Measurements from ENCODE around the gene ERCC8. TPM values are rescaled to one million over a fixed set of nuclear protein-coding genes. Genes with fewer than 3 reads are reported as not detected.

The ERCC8 gene
- total RNA-seq, 4 donors from 2014 or later, result 5.0 to 29.1 (median 11.9) TPM

DNA sequence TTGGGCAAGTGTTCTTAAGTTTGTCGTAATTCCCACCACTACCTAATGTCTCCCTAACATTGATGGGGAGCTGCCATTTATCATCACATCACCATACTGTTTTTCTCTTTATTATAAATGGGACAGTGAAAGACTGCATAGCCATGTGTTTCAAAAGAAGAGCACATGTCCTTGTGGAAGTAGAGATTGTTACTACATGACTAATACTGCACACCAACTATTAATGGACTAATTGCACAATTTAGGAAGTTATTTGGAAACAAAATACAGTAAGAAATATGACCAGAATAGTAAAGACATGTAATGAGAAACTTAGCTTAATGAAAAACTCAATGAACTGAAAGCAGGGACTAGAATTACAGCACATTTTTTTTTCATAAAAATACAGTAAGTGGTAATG is 88.8 kb downstream of the ERCC8 start:
- DNase-seq (ENCODE audit: low spot score in 2 of 2), result no peak
- WGBS, 2 donors, result 89 to 91% methylated on average over 1 of the region's 1 CpG
- TF ChIP-seq POLR2A (IDR thresholded peaks at IDR 0.05), result no peak
- TF ChIP-seq, protein P1, sequence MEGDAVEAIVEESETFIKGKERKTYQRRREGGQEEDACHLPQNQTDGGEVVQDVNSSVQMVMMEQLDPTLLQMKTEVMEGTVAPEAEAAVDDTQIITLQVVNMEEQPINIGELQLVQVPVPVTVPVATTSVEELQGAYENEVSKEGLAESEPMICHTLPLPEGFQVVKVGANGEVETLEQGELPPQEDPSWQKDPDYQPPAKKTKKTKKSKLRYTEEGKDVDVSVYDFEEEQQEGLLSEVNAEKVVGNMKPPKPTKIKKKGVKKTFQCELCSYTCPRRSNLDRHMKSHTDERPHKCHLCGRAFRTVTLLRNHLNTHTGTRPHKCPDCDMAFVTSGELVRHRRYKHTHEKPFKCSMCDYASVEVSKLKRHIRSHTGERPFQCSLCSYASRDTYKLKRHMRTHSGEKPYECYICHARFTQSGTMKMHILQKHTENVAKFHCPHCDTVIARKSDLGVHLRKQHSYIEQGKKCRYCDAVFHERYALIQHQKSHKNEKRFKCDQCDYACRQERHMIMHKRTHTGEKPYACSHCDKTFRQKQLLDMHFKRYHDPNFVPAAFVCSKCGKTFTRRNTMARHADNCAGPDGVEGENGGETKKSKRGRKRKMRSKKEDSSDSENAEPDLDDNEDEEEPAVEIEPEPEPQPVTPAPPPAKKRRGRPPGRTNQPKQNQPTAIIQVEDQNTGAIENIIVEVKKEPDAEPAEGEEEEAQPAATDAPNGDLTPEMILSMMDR (IDR thresholded peaks at IDR 0.05), result no peak
- intact Hi-C loops (cut with DNase I; ENCODE audit: low total_unique reads), result no loop called here
- no peak overlapping the region for H3K4me3 ChIP-seq (ENCODE audit: low read depth, poor library complexity, severe bottlenecking)

DNA sequence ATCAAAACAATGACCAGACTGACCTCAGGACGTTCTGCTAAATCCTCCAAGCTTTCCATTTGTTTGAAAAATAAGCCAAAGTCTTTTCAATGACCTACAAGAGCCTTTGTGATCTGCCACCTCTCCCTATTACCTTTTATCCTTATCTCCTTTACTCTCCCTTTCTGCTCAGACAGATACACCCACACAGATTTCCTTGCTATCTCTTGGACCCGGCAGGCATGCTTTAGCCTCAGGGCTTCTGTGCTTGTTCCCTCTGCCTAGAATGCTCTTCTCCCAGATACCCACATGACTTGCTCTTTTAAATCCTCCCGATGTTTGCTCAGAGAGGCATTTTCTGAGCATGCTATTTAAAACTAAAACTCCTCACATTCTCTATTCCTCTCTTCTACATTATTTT is 91.9 kb downstream of the ERCC8 start:
- TF ChIP-seq, protein P1 (IDR thresholded peaks at IDR 0.05), result no peak
- TF ChIP-seq POLR2A (IDR thresholded peaks at IDR 0.05), result no peak
- 31 to 34% methylated on average over 3 of the region's 3 CpGs for WGBS, 2 donors
- intact Hi-C loops (cut with DNase I; ENCODE audit: low total_unique reads), result no loop called here
- H3K4me3 ChIP-seq (ENCODE audit: low read depth, poor library complexity, severe bottlenecking), result no peak overlapping the region
- DNase-seq (ENCODE audit: low spot score in 2 of 2), result no peak

DNA sequence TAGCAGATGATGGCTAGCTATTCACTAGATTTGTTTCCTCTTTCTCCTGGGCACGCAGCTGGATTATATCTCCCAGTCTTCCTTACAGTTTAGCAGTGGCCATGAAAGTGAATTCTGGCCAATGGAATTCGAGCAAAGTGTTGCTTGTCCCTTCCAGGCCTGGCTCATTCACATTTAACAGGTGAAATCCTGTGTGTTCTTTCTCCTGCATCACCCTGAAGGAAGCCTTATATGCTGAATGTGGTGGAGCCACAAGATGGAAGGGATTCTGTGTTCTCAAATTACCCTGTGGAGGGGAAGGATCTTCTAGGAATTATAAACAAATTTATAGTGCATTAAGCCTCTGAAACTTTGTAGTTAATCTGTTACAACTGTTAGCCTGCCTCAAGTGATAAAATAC is 92.6 kb downstream of the ERCC8 start:
- no peak for DNase-seq (ENCODE audit: low spot score in 2 of 2)
- intact Hi-C loops (cut with DNase I; ENCODE audit: low total_unique reads), result no loop called here
- WGBS, 2 donors, result 63 to 65% methylated on average over 2 of the region's 2 CpGs
- H3K4me3 ChIP-seq (ENCODE audit: low read depth, poor library complexity, severe bottlenecking), result no peak overlapping the region
- TF ChIP-seq, protein P1 (IDR thresholded peaks at IDR 0.05), result no peak
- no peak for TF ChIP-seq POLR2A (IDR thresholded peaks at IDR 0.05)

DNA sequence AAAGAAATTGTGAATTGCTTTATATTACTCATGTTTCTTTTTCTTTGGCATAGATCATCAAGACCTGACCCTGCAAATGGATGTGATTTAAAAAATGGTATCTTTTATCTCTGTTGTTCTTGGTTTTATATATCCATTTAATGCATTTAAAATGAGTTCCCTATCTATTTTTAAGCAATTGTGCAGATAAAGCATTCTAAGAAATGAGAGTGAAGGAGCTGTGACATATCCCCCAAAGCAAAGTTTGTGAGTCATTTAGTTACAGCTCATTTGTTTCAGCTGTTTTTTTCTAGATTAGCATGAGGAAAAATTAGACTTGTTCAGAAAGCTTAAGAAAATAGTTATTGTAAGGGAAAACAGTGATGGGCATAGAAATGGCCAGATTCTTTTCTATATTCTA is 93.2 kb downstream of the ERCC8 start:
- no peak overlapping the region for H3K4me3 ChIP-seq (ENCODE audit: low read depth, poor library complexity, severe bottlenecking)
- TF ChIP-seq POLR2A (IDR thresholded peaks at IDR 0.05), result no peak
- TF ChIP-seq, protein P1 (IDR thresholded peaks at IDR 0.05), result no peak
- no peak for DNase-seq (ENCODE audit: low spot score in 2 of 2)
- intact Hi-C loops (cut with DNase I; ENCODE audit: low total_unique reads), result no loop called here

DNA sequence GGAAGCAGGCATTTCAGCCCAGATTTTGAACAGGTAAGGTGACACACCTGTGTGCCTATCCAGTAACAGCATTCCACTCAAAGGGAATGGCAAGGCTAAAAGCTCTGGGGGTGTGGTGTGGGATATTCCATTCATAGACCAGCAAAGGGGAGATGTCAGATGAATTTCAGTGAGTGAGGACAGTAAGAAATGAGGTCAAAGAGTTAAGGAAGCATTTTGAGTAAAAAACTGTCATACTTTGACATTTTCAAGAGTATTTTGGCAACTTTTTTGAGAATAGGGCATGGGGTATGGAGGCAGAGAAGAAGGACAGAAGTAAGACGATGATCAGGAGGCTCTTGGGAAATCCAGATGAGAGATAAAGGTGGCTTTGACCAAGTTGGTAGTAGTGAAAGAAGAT is 98.6 kb downstream of the ERCC8 start:
- WGBS, 2 donors, result 70 to 79% methylated on average over 1 of the region's 1 CpG
- no peak overlapping the region for H3K4me3 ChIP-seq (ENCODE audit: low read depth, poor library complexity, severe bottlenecking)
- TF ChIP-seq POLR2A (IDR thresholded peaks at IDR 0.05), result no peak
- TF ChIP-seq, protein P1 (IDR thresholded peaks at IDR 0.05), result no peak
- intact Hi-C loops (cut with DNase I; ENCODE audit: low total_unique reads), result no loop called here
- DNase-seq (ENCODE audit: low spot score in 2 of 2), result no peak

Data from lower leg skin (tissue), 4 donors.